IPS DF 19.7 (cell line): ENCODE data around the gene FOS.
"Not testable (repeated sequence)": the region's sequence is repeated elsewhere in the genome, so short reads cannot be mapped to it uniquely, and the experiment has no call there.

Source experiments
- DNase-seq: peaks from one replicate; pipeline ENCODE4 v3.0.0-alpha.2; 2013; ENCODE audit warnings: low read depth, low spot score

FOS gene

GRCh38 chr14:75294649-75295033 is 16.0 kb downstream of the FOS start:
- DNase-seq: no peak

GRCh38 chr14:75295061-75295461 is 16.4 kb downstream of the FOS start:
- DNase-seq: no peak

- DNase-seq: no peak
Observed at GRCh38 chr14:75295491-75296345, 17.1 kb downstream of the FOS start.

- DNase-seq: no peak
Observed at GRCh38 chr14:75297411-75298040, 18.9 kb downstream of the FOS start.

GRCh38 chr14:75298187-75298965 is 19.7 kb downstream of the FOS start:
- no peak for DNase-seq

- DNase-seq: no peak
Observed at GRCh38 chr14:75299059-75299458, 20.4 kb downstream of the FOS start.

- no peak for DNase-seq
Observed at GRCh38 chr14:75299576-75299975, 20.9 kb downstream of the FOS start.

- no peak for DNase-seq
Observed at GRCh38 chr14:75301666-75302325, 23.2 kb downstream of the FOS start.

- DNase-seq: no peak
Observed at GRCh38 chr14:75303381-75303789, 24.8 kb downstream of the FOS start.

- DNase-seq: not testable (repeated sequence)
Observed at GRCh38 chr14:75306410-75306809, 27.8 kb downstream of the FOS start.

- no peak for DNase-seq
Observed at GRCh38 chr14:75306927-75307699, 28.5 kb downstream of the FOS start.

GRCh38 chr14:75307700-75308379 is 29.2 kb downstream of the FOS start:
- DNase-seq: no peak

GRCh38 chr14:75308991-75309390 is 30.4 kb downstream of the FOS start:
- not testable (repeated sequence) for DNase-seq

GRCh38 chr14:75309561-75309960 is 30.9 kb downstream of the FOS start:
- not testable (repeated sequence) for DNase-seq

- DNase-seq: peak; percentile 75
Observed at GRCh38 chr14:75310295-75311111, 31.9 kb downstream of the FOS start.

- no peak for DNase-seq
Observed at GRCh38 chr14:75311356-75311755, 32.7 kb downstream of the FOS start.

GRCh38 chr14:75312341-75312740 is 33.7 kb downstream of the FOS start:
- DNase-seq: no peak

GRCh38 chr14:75313294-75313693 is 34.7 kb downstream of the FOS start:
- no peak for DNase-seq

GRCh38 chr14:75315144-75315543 is 36.5 kb downstream of the FOS start:
- DNase-seq: no peak

GRCh38 chr14:75317148-75317547 is 38.5 kb downstream of the FOS start:
- DNase-seq: no peak
